GM04503 (cell line): ENCODE data around the gene TNPO3.
"Not testable (repeated sequence)": the region's sequence is repeated elsewhere in the genome, so short reads cannot be mapped to it uniquely, and the experiment has no call there.

Experiments
- DNase-seq: peaks from one replicate; pipeline ENCODE4 v3.0.0-alpha.2; 2012; ENCODE audit warnings: low read depth

TNPO3 gene

DNA sequence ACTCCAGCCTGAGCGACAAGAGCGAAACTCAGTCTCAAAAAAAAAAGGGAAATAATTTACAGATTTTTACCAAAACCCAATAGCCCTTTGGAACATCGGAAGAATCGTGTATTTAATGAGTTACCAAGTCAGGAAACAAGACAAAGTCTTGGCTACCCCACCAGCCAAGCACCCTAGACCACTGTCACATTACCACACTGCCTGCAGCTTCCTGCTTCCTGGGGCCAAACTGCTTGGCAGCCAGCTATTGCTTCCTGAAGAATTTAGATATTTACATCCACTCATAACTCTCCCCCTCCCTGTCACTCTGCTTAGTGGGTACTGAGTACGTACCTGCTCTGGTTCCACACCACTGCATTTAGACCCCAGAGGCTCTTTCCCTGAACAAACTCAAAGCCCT, 14.1 kb upstream of the TNPO3 start:
- no peak for DNase-seq

DNA sequence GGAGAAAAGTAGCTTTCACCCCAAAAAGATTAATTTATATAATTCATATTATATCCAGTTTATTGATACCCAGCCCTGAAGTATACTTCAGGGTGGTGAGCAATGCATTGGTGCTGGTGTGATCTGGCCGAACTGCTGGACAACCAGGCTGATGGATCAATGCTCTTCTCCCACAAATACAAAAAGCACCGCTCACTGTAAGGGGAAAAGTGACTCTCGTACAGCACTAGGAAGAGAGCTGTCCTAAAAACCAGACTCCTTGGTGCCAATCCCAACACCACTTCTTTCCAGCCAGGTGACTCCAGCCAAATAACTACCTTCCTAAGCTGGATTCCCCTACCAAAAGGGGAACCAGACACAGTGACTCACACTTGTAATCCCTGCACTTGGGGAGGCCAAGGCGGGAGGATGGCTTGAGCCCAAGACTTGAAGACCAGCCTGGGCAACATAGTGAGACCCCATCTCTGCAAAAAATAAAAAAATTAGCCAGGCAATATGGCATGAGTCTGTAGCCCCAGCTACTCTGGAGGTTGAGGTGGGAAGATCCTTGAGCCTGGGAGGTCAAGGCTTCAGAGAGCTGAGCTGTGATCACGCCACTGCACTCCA, 13.1 kb upstream of the TNPO3 start:
- DNase-seq = no peak

DNA sequence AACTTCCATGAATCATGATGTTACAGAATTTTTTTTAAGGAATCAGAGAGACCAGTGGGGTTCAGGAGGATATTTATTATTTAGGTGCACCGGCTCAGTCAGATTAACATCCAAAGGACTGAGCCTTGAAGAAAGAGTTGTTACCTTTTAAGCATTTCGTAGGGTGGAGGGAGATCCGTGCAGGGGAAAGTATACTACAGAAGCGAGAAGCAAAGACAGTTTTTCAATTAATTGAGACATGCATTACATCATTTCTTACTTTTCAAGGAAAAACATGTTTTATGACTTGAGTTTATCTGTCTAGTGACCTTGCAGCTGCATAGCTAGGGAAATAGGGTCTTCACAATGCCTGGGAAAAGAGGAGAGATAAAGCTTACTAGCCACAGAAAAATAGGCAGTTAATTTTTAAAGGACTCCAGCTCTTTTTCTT, 12.2 kb upstream of the TNPO3 start:
- DNase-seq = not testable (repeated sequence)

DNA sequence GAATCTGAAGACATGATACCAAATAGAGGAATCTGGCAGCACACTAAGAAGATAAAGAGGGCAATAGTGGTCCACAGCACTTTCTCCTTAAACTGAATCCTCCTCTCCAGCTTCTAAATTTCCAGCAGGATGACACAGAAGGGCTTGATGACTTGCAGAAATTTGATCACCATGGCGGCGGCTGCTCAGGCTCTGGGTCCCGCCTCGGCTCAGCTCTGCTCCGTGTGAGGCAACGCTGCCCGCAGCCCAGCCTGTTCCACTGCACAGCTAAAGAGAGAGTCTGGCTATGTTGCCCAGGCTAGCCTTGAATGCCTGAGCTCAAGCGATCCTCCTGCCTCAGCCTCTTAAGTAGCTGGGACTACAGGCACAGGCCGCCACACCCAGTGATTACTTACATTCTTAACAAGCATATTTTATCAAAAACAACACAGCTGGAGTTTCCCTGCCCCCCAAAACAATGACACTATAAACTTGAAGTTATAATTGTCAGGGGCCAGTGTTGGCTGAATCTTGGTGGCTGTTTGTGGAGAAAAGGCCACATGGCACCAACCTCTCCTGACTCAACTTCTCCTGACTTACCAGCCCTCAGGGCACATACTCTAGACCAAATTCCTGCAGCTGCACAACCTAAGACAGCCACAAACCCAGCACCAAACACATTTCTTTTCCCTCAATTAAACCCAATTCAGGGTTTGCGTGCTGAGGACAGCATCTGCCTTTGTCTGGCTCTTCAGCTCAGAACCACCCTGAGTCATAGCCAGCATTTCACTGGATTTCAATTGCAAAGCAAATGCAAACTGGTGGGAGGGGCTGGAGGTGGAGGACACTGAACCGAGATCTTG, 11.6 kb upstream of the TNPO3 start:
- DNase-seq = peak; percentile 42

DNA sequence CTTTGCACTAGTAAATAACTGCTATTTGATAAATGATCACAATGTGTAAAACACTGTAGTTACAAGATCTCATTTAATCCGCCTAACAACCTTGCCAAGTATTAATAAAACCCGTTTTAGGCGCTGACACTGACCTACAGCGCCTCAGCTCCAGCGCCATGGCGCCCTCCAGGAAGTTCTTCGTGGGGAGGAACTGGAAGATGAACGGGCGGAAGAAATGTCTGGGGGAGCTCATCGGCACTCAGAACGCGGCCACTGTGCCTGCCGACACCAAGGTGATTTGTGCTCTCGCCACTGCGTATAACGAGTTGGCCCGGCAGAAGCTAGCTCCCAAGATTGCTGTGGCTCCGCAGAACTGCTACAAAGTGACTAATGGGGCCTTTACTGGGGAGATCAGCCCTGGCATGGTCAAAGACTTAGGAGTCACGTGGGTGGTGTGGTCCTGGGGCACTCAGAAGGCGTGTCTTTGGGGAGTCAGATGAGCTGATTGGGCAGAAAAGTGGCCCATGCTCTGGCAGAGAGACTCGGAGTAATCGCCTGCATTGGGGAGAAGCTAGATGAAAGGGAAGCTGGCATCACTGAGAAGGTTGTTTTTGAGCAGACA, 1.1 kb upstream of the TNPO3 start:
- DNase-seq = no peak

DNA sequence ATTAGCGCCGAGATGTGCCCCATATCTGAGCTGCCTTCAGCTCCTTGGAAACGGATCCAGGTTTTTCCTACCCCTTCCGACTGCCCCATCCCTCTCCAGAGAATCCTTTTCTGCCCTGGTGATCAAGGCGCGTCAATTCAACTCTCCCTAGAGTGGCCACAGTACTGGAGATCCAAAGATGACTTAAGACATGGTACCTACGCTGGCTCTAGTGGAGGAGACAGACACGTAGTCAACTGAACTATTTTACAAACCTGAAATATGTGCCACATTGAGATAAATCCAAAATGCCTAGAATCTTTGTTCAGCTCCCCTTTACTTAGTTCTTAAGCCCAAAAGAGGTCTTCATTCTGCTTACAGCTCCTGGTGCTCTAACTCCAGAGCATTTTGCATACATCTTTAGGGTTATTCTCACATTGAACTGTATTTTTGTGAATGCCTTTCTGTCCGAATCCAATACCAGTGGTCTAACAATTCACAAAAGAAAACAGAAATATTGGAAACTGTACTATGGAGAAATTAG, 444 bp upstream of the TNPO3 start:
- no peak for DNase-seq

DNA sequence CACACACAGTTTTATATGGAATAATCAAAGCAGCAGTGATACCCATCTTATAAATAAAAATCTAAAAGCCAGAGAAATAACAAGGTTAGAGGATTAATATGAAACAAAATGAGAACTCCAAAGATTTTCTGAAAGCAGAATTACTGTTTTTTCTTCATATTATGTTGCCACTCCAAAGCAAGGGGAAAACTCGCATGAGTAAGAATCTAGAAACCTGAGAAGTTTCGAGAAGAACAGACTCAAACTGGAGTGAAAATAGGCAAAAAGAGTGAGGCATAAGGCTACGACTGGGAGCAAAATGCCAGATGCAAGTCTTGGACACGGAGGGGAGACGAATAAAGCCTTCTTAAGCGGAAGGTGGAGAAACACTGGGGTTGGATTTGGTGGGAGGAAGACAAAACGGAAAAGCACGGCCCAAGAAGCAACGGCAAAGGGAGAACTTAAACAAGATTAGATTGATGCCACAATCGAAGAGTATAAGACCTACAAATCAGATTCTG, 923 bp downstream of the TNPO3 start:
- no peak for DNase-seq

DNA sequence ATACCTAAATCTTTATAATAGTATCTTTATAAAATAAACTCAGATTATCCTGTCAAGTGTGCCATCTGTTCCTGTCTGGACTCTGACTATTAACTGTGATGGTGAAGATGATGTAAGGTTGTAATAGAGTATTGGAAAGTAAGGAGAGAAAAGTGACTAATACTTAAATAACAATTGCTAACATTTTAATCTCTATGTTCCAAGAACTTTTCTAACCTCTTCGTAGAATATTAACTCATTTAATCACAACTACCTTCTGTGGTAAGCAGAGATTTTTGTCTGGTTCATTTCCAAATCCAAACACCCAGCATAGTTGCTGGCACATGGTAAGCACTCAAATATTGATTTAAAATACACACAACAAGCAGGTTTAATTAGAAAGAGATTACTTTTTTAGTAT, 2.5 kb downstream of the TNPO3 start:
- no peak for DNase-seq

DNA sequence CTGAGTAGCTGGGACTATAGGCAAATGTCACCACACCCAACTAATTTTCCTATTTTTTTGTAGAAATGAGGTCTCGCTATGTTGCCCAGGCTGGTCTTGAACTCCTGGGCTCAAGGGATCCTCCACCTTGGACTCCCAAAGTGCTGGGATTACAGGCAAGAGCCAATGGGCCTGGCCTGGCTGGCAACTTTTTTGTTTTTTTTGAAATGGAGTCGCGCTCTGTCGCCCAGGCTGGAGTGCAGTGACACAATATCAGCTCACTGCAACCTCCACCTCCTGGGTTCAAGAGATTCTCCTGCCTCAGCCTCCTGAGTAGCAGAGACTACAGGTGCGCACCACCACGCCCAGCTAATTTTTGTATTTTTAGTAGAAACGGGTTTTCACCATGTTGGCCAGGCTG, 3.5 kb downstream of the TNPO3 start:
- not testable (repeated sequence) for DNase-seq

DNA sequence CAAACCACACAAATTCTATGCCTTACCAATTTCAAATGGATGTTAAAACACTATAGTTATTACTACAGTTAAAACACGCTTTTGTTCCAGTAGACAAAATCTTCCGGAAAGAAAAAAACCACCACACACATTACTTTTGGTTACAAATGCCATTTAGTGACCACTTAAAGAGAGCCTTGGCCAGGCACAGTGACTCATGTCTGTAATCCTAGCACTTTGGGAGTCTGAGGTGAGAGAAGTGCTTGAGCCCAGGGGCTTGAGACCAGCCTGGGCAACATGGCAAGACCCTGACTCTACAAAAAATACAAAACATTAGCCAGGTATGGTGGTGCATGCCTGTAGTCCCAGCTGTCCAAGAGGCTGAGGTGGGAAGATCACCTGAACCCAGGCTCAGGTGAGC, 7.2 kb downstream of the TNPO3 start:
- DNase-seq = no peak

DNA sequence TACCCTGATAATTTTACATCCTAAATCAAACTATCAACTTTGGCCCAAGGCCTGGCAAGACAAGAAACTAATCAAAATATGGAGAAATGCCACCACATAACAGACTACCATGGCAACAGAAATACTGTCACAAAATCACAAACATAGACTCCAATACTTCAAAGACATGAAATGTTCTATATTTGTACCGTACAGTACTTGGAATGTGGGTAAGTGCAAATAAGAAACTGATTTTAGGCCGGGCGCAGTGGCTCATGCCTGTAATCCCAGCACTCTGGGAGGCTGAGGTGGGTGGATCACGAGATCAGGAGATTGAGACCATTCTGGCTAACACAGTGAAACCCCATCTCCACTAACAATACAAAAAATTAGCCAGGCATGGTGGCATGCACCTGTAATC, 9.2 kb downstream of the TNPO3 start:
- no peak for DNase-seq

DNA sequence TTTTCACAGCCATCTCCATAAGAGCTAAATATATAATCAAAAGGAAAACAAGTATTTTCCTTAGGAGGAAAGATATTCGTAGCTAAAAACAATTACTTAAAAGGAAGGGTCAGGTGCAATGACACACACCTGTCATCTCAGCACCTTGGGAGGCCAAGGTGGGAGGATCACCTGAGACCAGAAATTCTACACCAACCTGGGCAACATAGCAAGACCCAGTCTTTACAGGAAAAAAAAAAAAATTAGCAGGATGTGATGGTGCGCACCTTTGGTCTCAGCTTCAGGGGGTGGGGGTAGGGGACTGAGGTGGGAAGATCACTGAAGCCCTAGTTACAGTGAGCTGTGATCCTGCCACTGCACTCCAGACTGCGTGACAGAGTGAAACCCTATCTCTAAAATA, 11.9 kb downstream of the TNPO3 start:
- no peak for DNase-seq

DNA sequence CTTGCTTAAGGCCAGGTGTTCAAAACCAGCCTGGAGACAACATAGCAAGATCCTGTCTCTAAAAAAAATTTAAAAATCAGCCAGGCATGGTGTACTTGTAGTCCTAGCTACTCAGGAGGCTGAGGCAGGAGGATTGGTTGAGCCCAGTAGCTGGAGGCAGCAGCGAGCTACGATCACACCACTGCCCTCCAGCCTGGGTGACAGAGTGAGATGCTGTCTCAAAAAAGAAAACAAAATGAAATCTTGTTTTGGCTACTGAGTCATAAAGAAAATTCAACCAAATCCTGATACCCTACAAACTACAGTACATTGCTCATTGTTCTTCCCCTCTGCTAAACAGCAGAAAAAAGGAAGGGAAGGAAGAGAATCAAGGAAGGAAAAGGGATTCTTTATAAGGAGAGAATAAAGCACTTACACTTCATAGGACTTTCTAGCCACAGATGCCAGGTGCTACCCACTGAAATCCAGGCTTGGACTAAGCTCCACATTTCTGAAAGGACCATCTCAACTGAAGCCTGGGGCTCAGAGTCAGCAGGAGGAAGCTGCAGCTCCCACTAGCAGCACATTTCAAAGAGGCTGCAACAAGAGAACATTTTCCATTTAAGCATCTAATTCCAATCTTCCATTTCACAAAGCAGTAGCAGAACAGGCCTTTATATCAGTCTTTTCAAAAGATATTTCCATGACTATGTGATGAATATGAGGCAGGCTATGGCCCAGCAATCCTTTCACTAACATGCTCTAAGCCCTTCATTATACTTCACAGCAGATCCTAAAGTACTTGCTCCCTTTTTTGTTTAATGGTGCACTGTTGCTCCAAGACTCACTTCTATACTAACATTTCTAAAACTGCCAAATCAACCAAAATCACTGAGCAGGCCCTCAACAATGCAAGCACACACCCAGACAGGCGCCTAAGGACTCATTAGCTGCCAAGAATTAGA, 13.5 kb downstream of the TNPO3 start:
- no peak for DNase-seq

DNA sequence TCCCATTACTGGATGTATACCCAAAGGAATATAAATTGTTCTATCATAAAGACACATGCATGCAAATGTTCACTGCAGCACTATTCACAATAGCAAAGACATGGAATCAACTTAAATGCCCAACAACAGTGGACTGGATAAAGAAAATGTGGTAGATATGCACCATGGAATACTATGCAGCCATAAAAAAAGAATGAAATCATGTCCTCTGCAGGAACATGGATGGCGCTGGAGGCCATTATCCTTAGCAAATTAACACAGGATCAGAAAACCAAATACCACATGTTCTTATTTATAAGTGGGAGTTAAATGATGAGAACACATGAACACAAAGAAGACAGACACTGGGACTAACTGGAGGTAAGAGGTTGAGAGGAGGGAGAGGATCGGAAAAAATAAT, 16.4 kb downstream of the TNPO3 start:
- DNase-seq = not testable (repeated sequence)

DNA sequence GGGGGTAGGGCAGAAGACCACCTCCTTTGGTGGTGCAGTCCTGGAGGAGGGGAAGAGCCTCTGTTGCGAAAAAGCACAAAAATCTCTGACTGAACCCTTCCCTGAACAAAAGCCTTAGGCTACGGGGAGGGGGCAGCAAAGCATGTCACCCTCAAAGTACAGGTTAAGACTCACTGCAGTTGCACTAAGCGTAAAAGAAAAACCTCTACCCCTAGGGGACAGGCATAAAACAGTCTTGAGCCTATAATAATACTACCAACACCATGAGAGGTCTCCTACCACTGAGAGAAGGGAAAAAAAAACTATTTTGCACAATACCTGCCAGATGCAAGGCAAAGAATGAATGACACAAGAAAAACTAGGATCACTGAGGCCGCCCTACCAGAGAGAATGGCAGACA, 17.3 kb downstream of the TNPO3 start:
- no peak for DNase-seq

DNA sequence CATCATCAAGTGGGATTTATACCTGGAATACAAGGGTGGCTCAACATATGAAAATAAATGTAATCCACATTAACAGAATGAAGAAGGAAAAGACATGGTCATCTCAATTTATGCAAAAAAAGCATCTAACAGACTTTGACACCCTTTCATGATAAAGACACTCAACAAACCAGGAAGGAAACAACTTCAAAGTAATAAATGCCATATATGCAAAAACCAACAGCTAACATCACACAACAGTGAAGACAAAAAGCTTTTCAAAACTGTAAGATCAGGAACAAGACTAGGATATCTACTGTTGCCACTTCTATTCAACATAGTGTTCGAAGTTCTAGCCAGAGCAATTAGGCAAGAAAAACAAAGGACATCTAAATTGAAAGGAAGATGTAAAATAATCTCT, 22.9 kb downstream of the TNPO3 start:
- DNase-seq = no peak

DNA sequence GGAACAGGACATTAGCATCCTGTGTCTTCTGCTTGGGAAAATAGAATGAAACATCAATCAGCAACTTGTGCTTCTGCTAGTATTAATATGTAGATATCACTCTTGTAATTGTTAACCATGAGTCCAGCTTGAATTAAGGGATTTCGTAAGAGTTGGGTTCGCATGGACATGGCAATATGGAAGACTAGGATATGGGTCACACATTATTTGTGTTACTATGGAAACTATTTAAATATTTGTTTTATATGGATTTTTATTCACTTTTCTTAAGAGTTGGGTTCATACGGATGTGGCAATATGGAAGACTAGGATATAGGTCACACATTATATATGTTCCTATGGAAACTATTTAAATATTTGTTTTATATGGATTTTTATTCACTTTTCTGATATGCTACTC, 24.5 kb downstream of the TNPO3 start:
- DNase-seq = no peak

DNA sequence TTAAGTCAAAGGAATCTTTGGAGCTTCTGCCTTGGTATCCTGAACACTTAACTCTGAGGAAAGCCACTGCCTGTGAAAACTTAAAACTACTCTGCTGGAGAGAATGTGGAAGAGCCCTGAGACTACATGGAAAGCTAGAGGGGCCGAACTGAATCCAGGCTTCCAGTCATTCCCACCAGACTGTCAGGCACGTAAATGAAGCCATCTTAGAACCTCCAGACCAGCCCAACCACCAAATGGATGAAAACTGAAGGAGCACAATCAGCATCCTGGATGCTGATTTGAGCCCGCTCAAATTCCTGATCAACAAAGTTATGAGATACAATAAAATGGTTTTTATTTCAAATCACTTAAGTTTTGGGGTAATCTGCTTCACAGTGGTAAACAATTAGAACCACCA, 30.8 kb downstream of the TNPO3 start:
- no peak for DNase-seq

DNA sequence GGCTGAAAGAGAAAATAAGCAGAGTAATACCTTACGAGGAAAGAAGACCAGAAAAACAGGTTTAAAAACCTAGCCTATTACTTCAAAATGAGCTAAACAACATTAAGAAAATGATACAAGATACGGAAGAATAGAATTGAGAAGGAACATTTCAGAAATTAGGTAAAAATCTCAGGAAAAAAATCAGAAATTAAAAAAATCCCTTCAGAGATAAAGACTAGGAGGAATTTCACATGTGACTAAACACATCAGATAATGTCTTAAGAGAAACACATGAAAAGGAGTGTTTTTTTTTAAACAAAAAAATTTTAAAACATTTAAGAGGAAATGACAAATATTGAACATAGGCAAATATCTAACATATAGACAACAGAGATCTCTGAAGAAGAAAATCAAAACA, 33.3 kb downstream of the TNPO3 start:
- DNase-seq = no peak

DNA sequence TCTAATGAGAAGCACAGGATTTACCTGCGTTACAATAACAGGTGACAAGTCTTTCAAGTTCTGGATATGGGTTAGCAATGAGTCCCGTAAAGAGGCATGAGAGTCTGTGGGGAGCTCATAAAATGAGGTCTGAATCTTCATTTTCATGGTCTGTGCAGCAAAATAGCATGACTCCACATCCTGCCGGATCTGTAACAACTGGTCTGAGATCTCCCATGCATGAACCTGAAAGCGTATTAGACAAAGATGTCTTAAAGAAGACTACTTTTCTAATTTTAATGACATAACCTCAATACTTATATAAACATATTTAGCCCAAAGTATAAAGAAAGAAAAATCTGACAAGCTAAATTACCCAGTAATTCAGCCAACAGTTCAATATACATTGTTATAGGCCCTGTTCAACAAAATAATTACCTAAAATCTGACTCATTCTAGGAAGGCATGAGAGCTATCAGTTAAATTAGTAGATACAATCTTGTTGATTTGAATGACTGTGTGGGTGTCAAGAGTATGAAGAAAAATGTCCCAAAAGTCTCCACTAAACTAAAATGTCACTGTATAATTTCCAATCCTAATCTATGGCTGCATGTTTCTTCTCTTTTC, 36.9 kb downstream of the TNPO3 start:
- DNase-seq = no peak

DNA sequence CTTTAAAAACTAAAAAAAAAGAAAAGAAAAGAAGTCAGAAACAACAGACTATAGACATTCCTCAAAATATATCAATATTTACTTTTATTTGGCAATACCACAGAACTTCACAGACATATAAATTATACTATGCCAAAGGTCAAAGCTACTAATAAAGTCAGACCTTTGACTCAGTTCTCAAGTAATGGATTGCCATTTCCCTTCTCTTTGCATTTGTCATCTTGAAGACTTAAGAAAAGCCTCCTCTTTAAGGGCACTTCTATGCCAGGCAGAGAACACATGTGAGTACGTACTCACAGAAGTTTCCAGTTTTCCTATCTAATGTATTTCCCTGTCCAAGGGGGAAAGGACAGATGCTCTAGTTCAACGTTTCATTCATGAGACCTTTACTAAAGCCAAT, 37.6 kb downstream of the TNPO3 start:
- no peak for DNase-seq
